NAMALWA (cell line): ENCODE results near the gene NAE1.

Experiments used
- DNase-seq: peaks from one replicate; pipeline ENCODE4 v3.0.0-alpha.2; 2015; ENCODE audit warnings: low spot score

NAE1 gene

GRCh38 chr16:66850115-66850815 lies 19.5 kb upstream of the NAE1 start:
- DNase-seq, result no peak

GRCh38 chr16:66849549-66849948 lies 18.8 kb upstream of the NAE1 start:
- DNase-seq, result no peak

DNA sequence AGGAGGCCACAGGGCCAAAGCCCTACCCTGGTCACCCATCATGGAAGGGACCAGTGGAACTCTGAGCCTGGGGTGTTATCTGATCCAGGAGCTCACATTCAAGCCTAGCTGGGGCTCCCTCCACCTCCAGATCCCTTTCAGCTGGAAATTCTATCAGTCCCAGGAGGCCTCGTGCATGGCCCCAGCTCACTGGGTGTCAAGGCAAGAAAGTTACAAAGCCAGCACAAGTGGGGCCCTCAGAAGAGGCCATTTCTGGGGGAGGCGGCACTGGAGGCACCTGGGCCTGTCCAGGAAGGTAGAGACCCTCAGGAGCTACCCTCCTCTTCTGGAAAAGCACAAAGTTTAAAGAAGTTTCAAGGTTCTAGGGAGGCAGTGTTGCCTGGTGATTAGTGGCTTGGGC lies 18.2 kb upstream of the NAE1 start:
- no peak for DNase-seq

- DNase-seq, result no peak
These were observed 17.4 kb upstream of the NAE1 start for GRCh38 chr16:66848172-66848571.

DNA sequence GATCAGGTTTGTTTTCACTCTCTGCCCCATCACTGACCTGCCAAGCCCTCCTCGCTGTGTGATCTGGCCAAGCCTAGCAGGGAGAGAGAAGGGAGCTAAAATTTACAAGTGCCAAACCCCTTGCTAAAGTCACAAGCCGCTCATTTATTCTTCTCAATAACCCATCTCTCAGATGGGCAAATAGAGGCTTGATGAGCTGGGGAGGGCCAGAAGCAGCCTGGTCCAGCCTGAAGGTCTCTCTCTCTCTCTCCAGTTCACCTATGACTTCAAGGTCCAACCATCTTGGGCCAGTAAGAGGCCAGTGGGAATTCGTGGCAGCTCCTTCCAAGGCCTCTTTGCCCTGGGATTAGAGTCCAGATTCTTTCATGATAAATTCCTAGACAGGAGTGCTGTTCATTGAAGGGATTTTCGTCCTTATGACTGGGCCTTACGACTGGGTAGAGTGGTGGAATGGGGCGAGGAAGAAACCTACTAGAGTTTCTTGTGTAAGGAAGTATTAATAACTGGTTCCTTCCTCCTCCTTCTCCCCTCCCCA lies 16.8 kb upstream of the NAE1 start:
- no peak for DNase-seq

DNA sequence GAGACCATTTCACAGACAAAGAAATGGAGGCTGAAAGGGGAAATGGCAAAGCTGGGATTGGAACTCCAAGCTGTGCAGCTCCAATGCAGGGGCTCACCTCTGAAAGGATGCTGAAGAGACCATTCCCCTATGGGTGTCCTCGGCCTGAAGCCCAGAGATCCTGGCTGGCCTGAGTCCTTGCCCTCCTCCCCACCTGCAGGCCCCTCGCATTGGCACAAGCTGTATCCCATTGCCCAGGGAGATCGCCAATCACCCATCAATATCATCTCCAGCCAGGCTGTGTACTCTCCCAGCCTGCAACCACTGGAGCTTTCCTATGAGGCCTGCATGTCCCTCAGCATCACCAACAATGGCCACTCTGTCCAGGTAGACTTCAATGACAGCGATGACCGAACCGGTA lies 16.1 kb upstream of the NAE1 start:
- DNase-seq, result no peak

- DNase-seq, result peak; percentile 40
These were observed 15.5 kb upstream of the NAE1 start for GRCh38 chr16:66846266-66846665.

DNA sequence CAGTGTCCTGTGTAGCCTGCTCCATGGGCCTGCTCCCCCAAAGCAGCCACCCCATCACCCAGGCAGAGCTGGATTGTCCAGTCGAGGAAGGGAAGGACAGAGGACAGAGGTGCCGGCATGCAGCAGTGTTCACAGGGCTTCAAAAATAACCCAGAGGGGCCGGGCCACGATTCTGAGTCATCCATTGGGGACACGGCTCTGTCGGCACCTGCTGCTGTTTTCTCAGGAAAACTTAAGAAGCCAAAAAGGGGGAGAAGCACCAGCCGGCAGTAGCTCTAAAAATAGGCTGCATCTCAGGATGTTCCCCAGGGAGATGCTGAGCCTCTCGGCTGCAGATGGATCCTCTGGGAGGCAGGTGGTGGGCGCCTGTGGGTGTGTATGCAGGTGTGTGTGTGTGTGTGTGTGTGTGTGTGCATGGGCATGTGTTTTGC lies 15.0 kb upstream of the NAE1 start:
- no peak for DNase-seq

DNA sequence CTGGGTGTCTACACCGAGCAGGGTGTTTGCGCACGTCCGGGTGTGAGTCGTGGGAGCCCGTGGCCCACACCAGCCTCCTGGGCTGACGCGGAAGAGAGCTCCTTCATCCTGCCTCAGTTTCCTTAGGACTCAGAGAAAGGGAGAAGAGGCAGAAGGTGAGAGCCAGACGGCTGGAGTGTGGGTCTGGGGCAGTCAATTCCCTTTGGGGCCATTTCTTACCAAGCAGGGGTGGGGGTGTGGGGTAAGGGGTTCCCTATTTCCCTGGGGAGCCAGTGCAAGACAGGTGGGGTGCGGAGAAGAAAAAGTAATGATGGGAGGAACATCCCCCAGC lies 14.3 kb upstream of the NAE1 start:
- DNase-seq, result no peak

DNA sequence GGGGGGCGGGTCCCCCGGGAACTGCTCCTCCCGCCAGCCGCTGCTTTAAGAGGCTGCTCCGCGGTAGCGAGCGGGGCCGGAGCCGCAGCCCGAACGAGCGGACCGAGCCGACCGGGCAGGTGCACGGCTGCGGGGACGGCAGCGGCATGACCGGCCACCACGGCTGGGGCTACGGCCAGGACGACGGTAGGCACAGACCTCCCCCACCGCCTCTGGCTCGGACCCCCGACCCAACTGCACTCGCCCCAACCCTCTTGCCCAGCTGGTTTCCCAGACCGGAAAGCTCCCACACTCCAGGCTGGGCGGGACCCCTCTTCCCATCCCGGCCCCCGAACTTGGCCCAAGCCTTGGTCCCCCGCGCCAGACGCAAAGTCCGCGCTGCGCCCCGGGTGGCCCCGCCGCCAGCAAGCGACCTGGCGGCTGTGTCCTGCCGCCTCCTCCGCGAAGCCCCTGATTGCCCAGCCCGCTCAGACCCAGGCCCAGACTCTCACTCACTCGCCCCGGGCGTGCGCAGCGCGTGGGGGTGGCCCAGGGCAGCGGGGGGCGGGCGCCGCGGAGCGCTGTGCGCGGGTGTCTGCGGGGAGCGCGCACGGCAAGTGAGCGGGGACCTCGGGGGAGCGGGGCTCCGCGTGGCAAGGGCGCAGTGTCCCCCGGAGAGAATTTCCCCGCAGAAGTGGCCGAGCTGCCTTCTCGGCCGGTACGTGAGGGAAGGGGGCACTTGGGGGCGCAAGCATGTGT lies 13.7 kb upstream of the NAE1 start, which contains the start of gene CA7:
CA7 (plus strand) TSS at position 73 of the 738 bp plus-strand sequence; CDS start at position 147, 74 bp downstream.
- DNase-seq, result no peak

- no peak for DNase-seq
These were observed 13.2 kb upstream of the NAE1 start for GRCh38 chr16:66844009-66844341.

GRCh38 chr16:66843191-66843590 lies 12.4 kb upstream of the NAE1 start:
- no peak for DNase-seq

- no peak for DNase-seq
These were observed 12.0 kb upstream of the NAE1 start for GRCh38 chr16:66842765-66843164.

GRCh38 chr16:66841366-66841765 lies 10.6 kb upstream of the NAE1 start:
- no peak for DNase-seq

DNA sequence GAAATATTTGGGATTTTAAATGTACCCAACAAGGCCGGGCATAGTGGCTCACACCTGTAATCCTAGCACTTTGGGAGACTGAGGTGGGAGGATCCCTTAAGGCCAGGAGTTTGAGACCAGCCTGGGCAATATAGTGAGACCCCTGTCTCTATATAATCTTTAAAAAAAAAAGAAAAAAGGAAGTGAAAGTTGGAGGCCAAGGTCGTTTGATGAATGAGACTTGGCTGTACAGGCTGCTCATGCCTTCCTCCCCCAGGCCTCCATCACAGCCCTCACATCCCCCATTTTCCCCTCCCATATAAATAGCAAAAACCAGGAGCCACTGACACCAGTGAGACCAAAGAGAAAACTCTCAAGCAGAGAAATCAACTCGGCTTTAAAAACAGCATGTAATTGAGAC lies 10.1 kb upstream of the NAE1 start:
- peak; percentile 33 for DNase-seq

DNA sequence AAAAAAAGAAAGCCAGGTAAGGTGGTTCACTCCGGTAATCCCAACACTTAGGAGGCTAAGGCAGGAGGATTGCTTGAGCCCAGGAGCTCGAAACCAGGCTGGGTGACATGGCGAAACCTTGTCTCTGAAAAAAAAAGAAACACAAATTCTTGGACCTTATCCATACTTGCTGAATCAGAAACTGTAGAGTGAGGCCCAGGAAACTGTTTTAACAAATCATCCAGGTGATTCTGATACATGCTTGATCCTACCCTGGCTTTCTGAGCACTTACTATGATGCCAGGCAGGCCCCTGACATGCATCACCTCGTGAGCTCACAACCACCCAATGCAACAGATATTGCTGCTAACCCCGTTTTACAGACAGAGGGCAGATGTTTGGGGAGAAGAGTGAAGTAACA lies 4.0 kb upstream of the NAE1 start:
- DNase-seq, result no peak

DNA sequence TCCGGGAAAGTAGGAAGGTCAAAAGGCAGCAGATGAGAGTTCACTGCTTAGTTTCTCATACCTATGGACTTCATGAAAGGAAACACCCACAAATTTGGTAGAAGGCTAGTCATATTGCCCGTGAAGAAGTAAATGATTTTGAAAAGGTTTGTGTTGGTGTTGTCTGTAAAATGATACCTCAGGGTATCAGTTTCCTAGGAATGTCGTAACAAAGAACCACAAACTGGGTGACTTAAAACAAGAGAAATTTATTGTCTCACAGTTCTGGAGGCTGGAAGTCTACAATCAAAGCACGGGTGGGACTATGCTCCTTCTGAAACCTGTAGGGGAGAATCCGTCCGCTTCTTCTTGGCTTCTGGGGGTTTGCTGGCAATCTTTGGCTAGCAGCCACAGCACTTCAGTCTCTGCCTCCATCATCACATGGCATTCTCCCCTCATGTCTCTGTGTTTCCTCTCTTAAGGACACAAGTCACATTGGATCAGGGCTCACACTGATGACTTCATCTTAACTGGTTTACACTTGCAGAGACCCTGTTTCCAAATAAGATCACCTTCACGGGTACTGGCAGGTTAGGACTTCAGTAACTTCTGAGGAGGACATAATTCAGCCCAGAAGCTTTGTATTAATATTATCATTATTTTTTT lies 2.0 kb upstream of the NAE1 start:
- DNase-seq, result no peak

GRCh38 chr16:66832190-66832589 lies 1.4 kb upstream of the NAE1 start:
- DNase-seq, result no peak

- DNase-seq, result no peak
These were observed 6.8 kb downstream of the NAE1 start for GRCh38 chr16:66824006-66824405.

DNA sequence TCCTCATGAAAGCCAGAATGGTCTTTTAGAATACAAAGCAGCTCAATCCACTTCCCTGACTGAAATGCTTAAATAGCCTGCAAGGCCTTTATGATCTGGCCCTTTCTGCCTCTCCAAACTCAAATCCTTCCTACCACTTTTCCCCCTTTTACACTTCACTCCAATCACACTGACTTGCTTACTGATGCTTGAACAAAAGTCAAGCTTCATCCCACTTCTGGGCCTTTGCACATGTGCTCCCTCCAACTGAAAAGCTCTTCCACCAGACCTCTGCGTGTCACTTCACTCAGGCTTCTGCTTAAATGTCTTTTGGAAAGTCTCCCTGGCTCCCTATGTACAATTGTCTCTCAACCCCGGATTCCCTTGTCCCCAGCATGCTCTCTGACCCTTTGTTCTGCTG lies 16.0 kb downstream of the NAE1 start:
- no peak for DNase-seq

DNA sequence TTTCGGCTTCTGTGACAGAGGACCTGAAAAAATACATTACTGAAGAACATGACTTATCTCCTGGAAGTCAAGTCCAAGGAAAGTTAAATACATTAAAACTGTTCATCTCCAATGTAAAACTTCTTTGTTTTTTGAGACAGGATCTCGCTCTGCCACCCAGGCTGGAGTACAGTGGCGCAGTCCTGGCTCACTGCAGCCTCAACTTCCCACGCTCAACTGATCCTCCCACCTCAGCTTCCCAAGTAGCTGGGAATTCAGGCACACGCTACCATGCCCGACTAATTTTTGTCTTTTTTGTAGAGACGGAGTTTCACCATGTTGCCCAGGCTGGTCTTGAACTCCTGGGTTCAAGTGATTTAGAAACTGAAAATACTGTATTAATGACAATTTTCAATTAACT lies 19.7 kb downstream of the NAE1 start:
- no peak for DNase-seq

- DNase-seq, result no peak
These were observed 20.4 kb downstream of the NAE1 start for GRCh38 chr16:66810391-66810790.

DNA sequence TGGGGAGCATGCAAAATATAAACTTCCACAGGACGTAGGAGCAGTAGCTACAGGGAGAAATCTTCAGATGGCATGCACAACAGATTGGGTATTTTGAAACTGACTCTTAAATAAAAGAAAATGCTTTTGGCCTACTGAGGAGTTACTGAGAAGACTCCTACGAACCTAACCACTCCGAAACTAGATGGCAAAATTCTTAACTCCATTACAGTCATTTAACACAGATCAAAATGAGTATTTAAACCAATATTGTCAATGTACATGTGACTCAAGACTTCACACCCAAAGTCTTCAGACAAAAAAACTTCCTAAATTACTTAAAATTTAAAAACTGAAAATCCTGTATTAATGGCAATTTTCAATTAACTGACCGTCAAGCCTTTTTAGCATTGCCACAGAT lies 21.0 kb downstream of the NAE1 start:
- no peak for DNase-seq
